GM23338 (cell line): ENCODE measurements around the gene TSR3. TPM values are rescaled to one million over a fixed set of nuclear protein-coding genes. Genes with fewer than 3 reads are reported as not detected.

Source experiments
- ATAC-seq: fragments of 200-7000 bp; cut with Tn5 transposase; 3 replicates; pipeline ENCODE4 v1.9.1; 2020
- DNase-seq: peaks from one replicate; pipeline ENCODE4 v3.0.0-alpha.2; 2015; ENCODE audit warnings: low spot score
- H2AFZ ChIP-seq: fragments of 200-600 bp; sonication (generic); 2 replicates; pipeline ENCODE4 v1.8.0; 2016; ENCODE audit warnings: antibody characterized with exemption, mild to moderate bottlenecking, moderate library complexity
- H3F3A ChIP-seq: fragments of 200-600 bp; sonication (generic); replicated peaks from 2 replicates; pipeline ENCODE4 v1.8.0; 2017; ENCODE audit warnings: antibody characterized with exemption, mixed run types, low read depth
- H3K27ac ChIP-seq: fragments of 200-600 bp; sonication (generic); 2 replicates; pipeline ENCODE4 v1.6.1; 2016; ENCODE audit warnings: low read depth
- H3K27me3 ChIP-seq: fragments of 200-600 bp; sonication (generic); 2 replicates; pipeline ENCODE4 v1.8.0; 2016; ENCODE audit warnings: mild to moderate bottlenecking, mixed run types, moderate library complexity; ENCODE audit not compliant: insufficient read depth
- H3K36me3 ChIP-seq: fragments of 200-600 bp; sonication (generic); 2 replicates; pipeline ENCODE4 v1.8.0; 2016; ENCODE audit warnings: mild to moderate bottlenecking; ENCODE audit not compliant: insufficient read depth
- H3K4me1 ChIP-seq: fragments of 200-600 bp; sonication (generic); 2 replicates; pipeline ENCODE4 v1.8.0; 2016; ENCODE audit warnings: mild to moderate bottlenecking, moderate library complexity; ENCODE audit not compliant: insufficient read depth
- H3K4me2 ChIP-seq: fragments of 200-600 bp; sonication (generic); 2 replicates; pipeline ENCODE4 v1.7.1; 2017; ENCODE audit warnings: mixed run types
- H3K4me3 ChIP-seq: fragments of 200-600 bp; sonication (generic); 2 replicates; pipeline ENCODE4 v1.6.1; 2016; ENCODE audit warnings: mixed run types
- H3K79me2 ChIP-seq: fragments of 200-600 bp; sonication (generic); replicated peaks from 2 replicates; pipeline ENCODE4 v1.8.0; 2017; ENCODE audit warnings: mild to moderate bottlenecking; ENCODE audit not compliant: insufficient read depth
- H3K9me2 ChIP-seq: fragments of 200-600 bp; sonication (generic); 2 replicates; pipeline ENCODE4 v1.8.0; 2017; ENCODE audit not compliant: insufficient read depth
- H4K20me1 ChIP-seq: fragments of 200-600 bp; sonication (generic); replicated peaks from 2 replicates; pipeline ENCODE4 v1.8.0; 2017; ENCODE audit warnings: mild to moderate bottlenecking; ENCODE audit not compliant: insufficient read depth
- H3K27ac Mint-ChIP-seq: 2 replicates; pipeline ENCODE4 v1.8.0; 2020; ENCODE audit warnings: inconsistent platforms, mild to moderate bottlenecking, moderate library complexity, mixed read lengths
- H3K27me3 Mint-ChIP-seq: 3 replicates; pipeline ENCODE4 v1.8.0; 2022; ENCODE audit warnings: low read depth, mild to moderate bottlenecking, moderate library complexity, mixed read lengths, inconsistent platforms; ENCODE audit not compliant: insufficient read depth, poor library complexity
- H3K36me3 Mint-ChIP-seq: 3 replicates; pipeline ENCODE4 v1.8.0; 2021; ENCODE audit warnings: low read depth, mild to moderate bottlenecking, inconsistent platforms, moderate library complexity, mixed read lengths
- H3K4me1 Mint-ChIP-seq: 3 replicates; pipeline ENCODE4 v1.8.0; 2020; ENCODE audit warnings: mild to moderate bottlenecking, inconsistent platforms, mixed read lengths
- H3K4me3 Mint-ChIP-seq: 3 replicates; pipeline ENCODE4 v1.8.0; 2021; ENCODE audit warnings: moderate library complexity, mild to moderate bottlenecking, inconsistent platforms, mixed read lengths
- H3K9me3 Mint-ChIP-seq: 3 replicates; pipeline ENCODE4 v1.8.0; 2020; ENCODE audit warnings: moderate library complexity, mild to moderate bottlenecking, inconsistent platforms, mixed read lengths
- EZH2 ChIP-seq: fragments of 200-600 bp; sonication (generic); IDR thresholded peaks from one replicate; pipeline ENCODE4 v1.8.0; 2017; ENCODE audit warnings: antibody characterized with exemption, mild to moderate bottlenecking, low read depth; ENCODE audit not compliant: unreplicated experiment
- NANOG ChIP-seq: IDR thresholded peaks from 2 replicates; pipeline ENCODE4 v1.6.1; 2016; ENCODE audit warnings: antibody characterized with exemption, borderline replicate concordance
- POLR2AphosphoS5 ChIP-seq: IDR thresholded peaks from 2 replicates; pipeline ENCODE4 v1.6.1; 2016; ENCODE audit warnings: antibody characterized with exemption, low read depth
- STAT1 ChIP-seq: IDR thresholded peaks from one replicate; pipeline ENCODE4 v1.6.1; 2016; ENCODE audit warnings: antibody characterized with exemption; ENCODE audit not compliant: unreplicated experiment
- ZNF331 ChIP-seq: fragments of 250-450 bp; sonication (Bioruptor Pico); IDR thresholded peaks from 2 replicates; pipeline ENCODE4 v1.5.0; 2020; ENCODE audit warnings: low read depth, mild to moderate bottlenecking, moderate library complexity
- polyA plus RNA-seq: library from polyadenylated mRNA; unstranded; fragments of >200 nt; fragmentation: Nextera tagmentation; extraction: Ambion mirVana; gene quantifications from 2 replicates; pipeline ENCODE4 v1.2.1, GENCODE V29; 2016
- total RNA-seq: library from RNA; depleted of rRNA; stranded (reverse); fragments of >200 nt; shearing (Covaris generic); gene quantifications from 2 replicates; pipeline ENCODE4 v1.2.3, GENCODE V29; 2014
- TF ChIP-seq, protein P1 (sequence below): fragments of 250-450 bp; sonication (Bioruptor Pico); IDR thresholded peaks from 2 replicates; pipeline ENCODE4 v1.5.0; 2020; ENCODE audit warnings: mild to moderate bottlenecking, moderate library complexity
- TF ChIP-seq, protein P2 (sequence below): IDR thresholded peaks from 2 replicates; pipeline ENCODE4 v1.6.1; 2016; ENCODE audit warnings: antibody characterized with exemption
- TF ChIP-seq, protein P3 (sequence below), 2 experiments: fragments of 200-600 bp in 1 of 2; sonication (generic) in 1 of 2; conservative IDR thresholded peaks; 2 replicates each; pipeline versions ENCODE4 v1.5.1 to v1.6.1; 2016 to 2017; ENCODE audit warnings: antibody characterized with exemption in 2 of 2, low read depth in 2 of 2, mild to moderate bottlenecking in 2 of 2, moderate library complexity in 1 of 2

The TSR3 gene
- total and polyA plus RNA-seq, 2 experiments from 2014 or later, result 58.5 to 97.3 TPM

DNA sequence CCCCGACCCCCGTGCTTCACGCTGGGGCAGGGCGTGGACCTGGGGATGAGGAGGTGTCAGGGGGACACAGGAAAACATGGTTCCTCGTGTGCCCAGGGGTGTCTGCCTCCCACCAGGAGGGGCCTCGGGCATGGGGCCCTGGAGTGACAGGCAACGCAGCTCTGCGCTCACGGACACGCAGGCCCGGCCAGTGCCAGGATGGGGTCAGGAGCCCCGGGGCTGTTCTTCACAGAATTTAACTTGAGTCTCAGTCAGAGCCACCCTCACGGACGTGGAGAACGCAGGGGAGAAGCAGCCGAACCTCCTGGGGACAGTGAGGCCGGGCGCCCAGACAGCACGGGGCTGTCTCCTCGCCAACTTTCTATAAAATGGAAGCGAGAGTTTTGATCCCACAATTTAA, 46.1 kb upstream of the TSR3 start (continued):
- TF ChIP-seq, protein P1, sequence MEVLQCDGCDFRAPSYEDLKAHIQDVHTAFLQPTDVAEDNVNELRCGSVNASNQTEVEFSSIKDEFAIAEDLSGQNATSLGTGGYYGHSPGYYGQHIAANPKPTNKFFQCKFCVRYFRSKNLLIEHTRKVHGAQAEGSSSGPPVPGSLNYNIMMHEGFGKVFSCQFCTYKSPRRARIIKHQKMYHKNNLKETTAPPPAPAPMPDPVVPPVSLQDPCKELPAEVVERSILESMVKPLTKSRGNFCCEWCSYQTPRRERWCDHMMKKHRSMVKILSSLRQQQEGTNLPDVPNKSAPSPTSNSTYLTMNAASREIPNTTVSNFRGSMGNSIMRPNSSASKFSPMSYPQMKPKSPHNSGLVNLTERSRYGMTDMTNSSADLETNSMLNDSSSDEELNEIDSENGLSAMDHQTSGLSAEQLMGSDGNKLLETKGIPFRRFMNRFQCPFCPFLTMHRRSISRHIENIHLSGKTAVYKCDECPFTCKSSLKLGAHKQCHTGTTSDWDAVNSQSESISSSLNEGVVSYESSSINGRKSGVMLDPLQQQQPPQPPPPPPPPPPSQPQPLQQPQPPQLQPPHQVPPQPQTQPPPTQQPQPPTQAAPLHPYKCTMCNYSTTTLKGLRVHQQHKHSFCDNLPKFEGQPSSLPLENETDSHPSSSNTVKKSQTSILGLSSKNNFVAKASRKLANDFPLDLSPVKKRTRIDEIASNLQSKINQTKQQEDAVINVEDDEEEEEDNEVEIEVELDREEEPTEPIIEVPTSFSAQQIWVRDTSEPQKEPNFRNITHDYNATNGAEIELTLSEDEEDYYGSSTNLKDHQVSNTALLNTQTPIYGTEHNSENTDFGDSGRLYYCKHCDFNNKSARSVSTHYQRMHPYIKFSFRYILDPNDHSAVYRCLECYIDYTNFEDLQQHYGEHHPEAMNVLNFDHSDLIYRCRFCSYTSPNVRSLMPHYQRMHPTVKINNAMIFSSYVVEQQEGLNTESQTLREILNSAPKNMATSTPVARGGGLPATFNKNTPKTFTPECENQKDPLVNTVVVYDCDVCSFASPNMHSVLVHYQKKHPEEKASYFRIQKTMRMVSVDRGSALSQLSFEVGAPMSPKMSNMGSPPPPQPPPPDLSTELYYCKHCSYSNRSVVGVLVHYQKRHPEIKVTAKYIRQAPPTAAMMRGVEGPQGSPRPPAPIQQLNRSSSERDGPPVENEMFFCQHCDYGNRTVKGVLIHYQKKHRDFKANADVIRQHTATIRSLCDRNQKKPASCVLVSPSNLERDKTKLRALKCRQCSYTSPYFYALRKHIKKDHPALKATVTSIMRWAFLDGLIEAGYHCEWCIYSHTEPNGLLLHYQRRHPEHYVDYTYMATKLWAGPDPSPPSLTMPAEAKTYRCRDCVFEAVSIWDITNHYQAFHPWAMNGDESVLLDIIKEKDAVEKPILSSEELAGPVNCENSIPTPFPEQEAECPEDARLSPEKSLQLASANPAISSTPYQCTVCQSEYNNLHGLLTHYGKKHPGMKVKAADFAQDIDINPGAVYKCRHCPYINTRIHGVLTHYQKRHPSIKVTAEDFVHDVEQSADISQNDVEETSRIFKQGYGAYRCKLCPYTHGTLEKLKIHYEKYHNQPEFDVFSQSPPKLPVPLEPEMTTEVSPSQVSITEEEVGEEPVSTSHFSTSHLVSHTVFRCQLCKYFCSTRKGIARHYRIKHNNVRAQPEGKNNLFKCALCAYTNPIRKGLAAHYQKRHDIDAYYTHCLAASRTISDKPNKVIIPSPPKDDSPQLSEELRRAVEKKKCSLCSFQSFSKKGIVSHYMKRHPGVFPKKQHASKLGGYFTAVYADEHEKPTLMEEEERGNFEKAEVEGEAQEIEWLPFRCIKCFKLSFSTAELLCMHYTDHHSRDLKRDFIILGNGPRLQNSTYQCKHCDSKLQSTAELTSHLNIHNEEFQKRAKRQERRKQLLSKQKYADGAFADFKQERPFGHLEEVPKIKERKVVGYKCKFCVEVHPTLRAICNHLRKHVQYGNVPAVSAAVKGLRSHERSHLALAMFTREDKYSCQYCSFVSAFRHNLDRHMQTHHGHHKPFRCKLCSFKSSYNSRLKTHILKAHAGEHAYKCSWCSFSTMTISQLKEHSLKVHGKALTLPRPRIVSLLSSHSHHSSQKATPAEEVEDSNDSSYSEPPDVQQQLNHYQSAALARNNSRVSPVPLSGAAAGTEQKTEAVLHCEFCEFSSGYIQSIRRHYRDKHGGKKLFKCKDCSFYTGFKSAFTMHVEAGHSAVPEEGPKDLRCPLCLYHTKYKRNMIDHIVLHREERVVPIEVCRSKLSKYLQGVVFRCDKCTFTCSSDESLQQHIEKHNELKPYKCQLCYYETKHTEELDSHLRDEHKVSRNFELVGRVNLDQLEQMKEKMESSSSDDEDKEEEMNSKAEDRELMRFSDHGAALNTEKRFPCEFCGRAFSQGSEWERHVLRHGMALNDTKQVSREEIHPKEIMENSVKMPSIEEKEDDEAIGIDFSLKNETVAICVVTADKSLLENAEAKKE (CRISPR knock-in tag), result no peak
- TF ChIP-seq EZH2 (no peak), NANOG (no peak), STAT1 (no peak), ZNF331 (CRISPR knock-in tag) (no peak), POLR2AphosphoS5 (no peak)

DNA sequence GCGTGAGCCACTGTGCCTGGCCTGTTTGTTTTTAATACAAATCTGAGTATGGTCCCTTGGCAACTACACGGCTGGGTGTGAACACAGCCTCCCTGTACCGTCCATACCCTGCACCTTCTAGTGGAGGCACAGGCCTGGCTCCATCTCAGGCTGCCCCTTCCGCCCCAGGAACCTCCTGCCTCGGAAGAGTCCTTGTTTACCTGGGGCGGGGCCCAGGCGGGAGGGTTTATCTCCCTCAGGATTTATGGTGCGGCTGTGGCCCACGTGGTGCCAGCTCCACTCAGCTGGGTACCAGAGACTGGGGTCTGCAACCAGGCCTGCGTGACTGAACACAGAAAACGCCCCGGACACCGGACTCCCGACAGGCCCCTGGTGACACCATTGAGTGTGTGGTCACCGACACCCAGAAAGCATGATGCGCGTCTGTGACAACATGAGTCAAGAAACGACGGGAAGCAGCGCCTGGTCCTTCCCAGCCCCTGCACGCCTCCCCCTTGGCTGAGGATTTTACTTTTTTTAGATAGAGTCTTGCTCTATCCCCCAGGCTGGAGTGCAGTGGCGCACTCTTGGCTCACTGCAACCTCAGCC, 43.9 kb upstream of the TSR3 start:
- no peak overlapping the region for H3K27ac ChIP-seq
- H3K4me3 ChIP-seq, result no peak overlapping the region
- no peaks in the 10 kb centered on the region for H3K79me2 ChIP-seq
- ATAC-seq (no peak), DNase-seq (no peak)
- no peaks in the 10 kb centered on the region for H3K9me3 Mint-ChIP-seq
- no peaks in the 10 kb centered on the region; the same call in 2 of the 3 replicates for H3K4me1 Mint-ChIP-seq
- no peaks in the 10 kb centered on the region for H3K9me2 ChIP-seq
- no peak overlapping the region for H3K4me2 ChIP-seq
- H4K20me1 ChIP-seq, result no peaks in the 10 kb centered on the region; the same call in 1 of the 2 replicates
- no peaks in the 10 kb centered on the region for H3K36me3 ChIP-seq
- peaks cover 4% of the 10 kb centered on the region; the same call in 2 of the 3 replicates for H3K36me3 Mint-ChIP-seq
- no peaks in the 10 kb centered on the region for H3F3A ChIP-seq
- no peak overlapping the region for H3K4me3 Mint-ChIP-seq
- no peak overlapping the region for H2AFZ ChIP-seq
- peaks cover 6% of the 10 kb centered on the region for H3K27me3 Mint-ChIP-seq
- no peaks in the 10 kb centered on the region for H3K4me1 ChIP-seq
- no peak overlapping the region for H3K27ac Mint-ChIP-seq
- H3K27me3 ChIP-seq, result no peaks in the 10 kb centered on the region
- TF ChIP-seq, protein P2, sequence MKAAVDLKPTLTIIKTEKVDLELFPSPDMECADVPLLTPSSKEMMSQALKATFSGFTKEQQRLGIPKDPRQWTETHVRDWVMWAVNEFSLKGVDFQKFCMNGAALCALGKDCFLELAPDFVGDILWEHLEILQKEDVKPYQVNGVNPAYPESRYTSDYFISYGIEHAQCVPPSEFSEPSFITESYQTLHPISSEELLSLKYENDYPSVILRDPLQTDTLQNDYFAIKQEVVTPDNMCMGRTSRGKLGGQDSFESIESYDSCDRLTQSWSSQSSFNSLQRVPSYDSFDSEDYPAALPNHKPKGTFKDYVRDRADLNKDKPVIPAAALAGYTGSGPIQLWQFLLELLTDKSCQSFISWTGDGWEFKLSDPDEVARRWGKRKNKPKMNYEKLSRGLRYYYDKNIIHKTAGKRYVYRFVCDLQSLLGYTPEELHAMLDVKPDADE, result no peak
- TF ChIP-seq, protein P3, sequence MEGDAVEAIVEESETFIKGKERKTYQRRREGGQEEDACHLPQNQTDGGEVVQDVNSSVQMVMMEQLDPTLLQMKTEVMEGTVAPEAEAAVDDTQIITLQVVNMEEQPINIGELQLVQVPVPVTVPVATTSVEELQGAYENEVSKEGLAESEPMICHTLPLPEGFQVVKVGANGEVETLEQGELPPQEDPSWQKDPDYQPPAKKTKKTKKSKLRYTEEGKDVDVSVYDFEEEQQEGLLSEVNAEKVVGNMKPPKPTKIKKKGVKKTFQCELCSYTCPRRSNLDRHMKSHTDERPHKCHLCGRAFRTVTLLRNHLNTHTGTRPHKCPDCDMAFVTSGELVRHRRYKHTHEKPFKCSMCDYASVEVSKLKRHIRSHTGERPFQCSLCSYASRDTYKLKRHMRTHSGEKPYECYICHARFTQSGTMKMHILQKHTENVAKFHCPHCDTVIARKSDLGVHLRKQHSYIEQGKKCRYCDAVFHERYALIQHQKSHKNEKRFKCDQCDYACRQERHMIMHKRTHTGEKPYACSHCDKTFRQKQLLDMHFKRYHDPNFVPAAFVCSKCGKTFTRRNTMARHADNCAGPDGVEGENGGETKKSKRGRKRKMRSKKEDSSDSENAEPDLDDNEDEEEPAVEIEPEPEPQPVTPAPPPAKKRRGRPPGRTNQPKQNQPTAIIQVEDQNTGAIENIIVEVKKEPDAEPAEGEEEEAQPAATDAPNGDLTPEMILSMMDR (conservative IDR thresholded peaks at IDR 0.05; ENCODE audit: low read depth in 2 of 2), result no peak
